Stimulated activated naive CD4-positive, alpha-beta T cell (primary cell): Measurements from ENCODE around the gene TM2D1.
"Not testable (repeated sequence)": the region's sequence is repeated elsewhere in the genome, so short reads cannot be mapped to it uniquely, and the experiment has no call there.

Experiments
- DNase-seq, 6 experiments: peaks; one replicate each; lab custom pipeline; 2025; lab: John Stamatoyannopoulos, UW

Gene TM2D1

GRCh38 chr1:61718996-61719663 is 5.8 kb downstream of the TM2D1 start:
- DNase-seq: not testable (repeated sequence)

- DNase-seq: no peak
Observed at GRCh38 chr1:61711969-61712368, 13.0 kb downstream of the TM2D1 start.

GRCh38 chr1:61711257-61711656 is 13.7 kb downstream of the TM2D1 start:
- DNase-seq: not testable (repeated sequence)

GRCh38 chr1:61709908-61710289 is 15.0 kb downstream of the TM2D1 start:
- DNase-seq: no peak

- DNase-seq: no peak
Observed at GRCh38 chr1:61708953-61709907, 15.7 kb downstream of the TM2D1 start.

- no peak for DNase-seq
Observed at GRCh38 chr1:61699911-61700851, 24.8 kb downstream of the TM2D1 start.

- no peak for DNase-seq
Observed at GRCh38 chr1:61692155-61692800, 32.7 kb downstream of the TM2D1 start.

GRCh38 chr1:61687901-61688300 is 37.0 kb downstream of the TM2D1 start:
- no peak for DNase-seq

GRCh38 chr1:61682891-61683290 is 42.0 kb downstream of the TM2D1 start:
- DNase-seq: no peak

GRCh38 chr1:61680500-61680899 is 44.4 kb downstream of the TM2D1 start:
- no peak for DNase-seq

GRCh38 chr1:61676881-61677280 is 48.1 kb downstream of the TM2D1 start:
- DNase-seq: not testable (repeated sequence)

GRCh38 chr1:61674221-61674620 is 50.7 kb downstream of the TM2D1 start:
- DNase-seq: no peak

- DNase-seq: no peak
Observed at GRCh38 chr1:61672376-61672775, 52.6 kb downstream of the TM2D1 start.

- no peak for DNase-seq
Observed at GRCh38 chr1:61670445-61670844, 54.5 kb downstream of the TM2D1 start.

GRCh38 chr1:61670016-61670415 is 54.9 kb downstream of the TM2D1 start:
- DNase-seq: no peak

- DNase-seq: no peak
Observed at GRCh38 chr1:61659061-61659460, 65.9 kb downstream of the TM2D1 start.

GRCh38 chr1:61655453-61655852 is 69.5 kb downstream of the TM2D1 start:
- no peak for DNase-seq

- no peak for DNase-seq
Observed at GRCh38 chr1:61654067-61654466, 70.9 kb downstream of the TM2D1 start.

- no peak for DNase-seq
Observed at GRCh38 chr1:61648983-61649742, 75.8 kb downstream of the TM2D1 start.

- no peak for DNase-seq
Observed at GRCh38 chr1:61647142-61647541, 77.8 kb downstream of the TM2D1 start.

GRCh38 chr1:61645476-61645875 is 79.5 kb downstream of the TM2D1 start:
- no peak for DNase-seq
